Ectodermal cell (in vitro differentiated cells): ENCODE results near the gene BRSK2.
A peak's percentile ranks its signal among the peaks of the same experiment; 100 is the strongest.

Source experiments
- H3K27ac ChIP-seq: 2 replicates; pipeline ENCODE4 v1.7.0; 2013; ENCODE audit warnings: mild to moderate bottlenecking, low read depth, low read length; ENCODE audit not compliant: insufficient read depth, poor library complexity, severe bottlenecking
- H3K27me3 ChIP-seq: 2 replicates; pipeline ENCODE4 v1.7.0; 2013; ENCODE audit warnings: mild to moderate bottlenecking, low read length; ENCODE audit not compliant: insufficient read depth, control insufficient read depth, poor library complexity, severe bottlenecking
- H3K36me3 ChIP-seq: one replicate; pipeline ENCODE4 v1.7.0; 2013; ENCODE audit warnings: low read length; ENCODE audit not compliant: control insufficient read depth, insufficient read depth
- H3K4me1 ChIP-seq: one replicate; pipeline ENCODE4 v1.7.0; 2013; ENCODE audit warnings: low read length; ENCODE audit not compliant: control insufficient read depth, insufficient read depth
- H3K4me3 ChIP-seq: 2 replicates; pipeline ENCODE4 v1.7.0; 2013; ENCODE audit warnings: low read depth, low read length, control low read depth; ENCODE audit not compliant: insufficient read depth
- H3K9me3 ChIP-seq: 2 replicates; pipeline ENCODE4 v1.7.0; 2013; ENCODE audit warnings: mild to moderate bottlenecking, low read length, moderate library complexity; ENCODE audit not compliant: control insufficient read depth
- WGBS, 2 experiments: methylation state at CpG; one replicate each; pipeline ENCODE4 v1.1.7; 2013; ENCODE audit warnings: missing lambda C conversion rate in 2 of 2; 5-methylcytosine and 5-hydroxymethylcytosine counted together

BRSK2 gene

GRCh38 chr11:1443737-1444136 lies 54.0 kb downstream of the BRSK2 start:
- H3K36me3 ChIP-seq: no peaks in the 10 kb centered on the region
- no peak overlapping the region for H3K27ac ChIP-seq
- H3K27me3 ChIP-seq: no peaks in the 10 kb centered on the region
- H3K4me1 ChIP-seq: no peaks in the 10 kb centered on the region
- H3K4me3 ChIP-seq: no peak overlapping the region
- H3K9me3 ChIP-seq: no peaks in the 10 kb centered on the region
- 95% methylated on average over 9 of the region's 9 CpGs for WGBS, 2 experiments

GRCh38 chr11:1444321-1444720 lies 54.6 kb downstream of the BRSK2 start:
- Histone ChIP-seq H3K4me3 (no peak overlapping the region), H3K4me1 (no peaks in the 10 kb centered on the region), H3K27ac (no peak overlapping the region), H3K9me3 (no peaks in the 10 kb centered on the region), H3K36me3 (no peaks in the 10 kb centered on the region), H3K27me3 (no peaks in the 10 kb centered on the region)
- 93 to 94% methylated on average over 11 of the region's 11 CpGs for WGBS, 2 experiments

- Histone ChIP-seq H3K9me3 (no peaks in the 10 kb centered on the region), H3K4me3 (no peak overlapping the region), H3K36me3 (no peaks in the 10 kb centered on the region), H3K27ac (no peak overlapping the region), H3K27me3 (no peaks in the 10 kb centered on the region), H3K4me1 (peaks cover 3% of the 10 kb centered on the region)
- 95% methylated on average over 29 to 32 of the region's 32 CpGs for WGBS, 2 experiments
These were observed 55.2 kb downstream of the BRSK2 start for GRCh38 chr11:1444823-1445422.

GRCh38 chr11:1445741-1446445 lies 56.2 kb downstream of the BRSK2 start:
- Histone ChIP-seq H3K9me3 (no peaks in the 10 kb centered on the region), H3K4me3 (no peak overlapping the region), H3K36me3 (no peaks in the 10 kb centered on the region), H3K27me3 (no peaks in the 10 kb centered on the region), H3K27ac (no peak overlapping the region), H3K4me1 (peaks cover 7% of the 10 kb centered on the region)
- WGBS, 2 experiments: 93 to 96% methylated on average over 30 of the region's 30 CpGs

GRCh38 chr11:1446623-1447022 lies 56.9 kb downstream of the BRSK2 start:
- Histone ChIP-seq H3K4me1 (peaks cover 7% of the 10 kb centered on the region), H3K36me3 (no peaks in the 10 kb centered on the region), H3K4me3 (no peak overlapping the region), H3K27ac (peak overlapping the region; percentile 59), H3K27me3 (no peaks in the 10 kb centered on the region), H3K9me3 (no peaks in the 10 kb centered on the region)
- WGBS, 2 experiments: 92 to 95% methylated on average over 9 of the region's 9 CpGs

- Histone ChIP-seq H3K27me3 (no peaks in the 10 kb centered on the region), H3K4me3 (no peak overlapping the region), H3K4me1 (peaks cover 7% of the 10 kb centered on the region), H3K27ac (no peak overlapping the region), H3K9me3 (no peaks in the 10 kb centered on the region), H3K36me3 (no peaks in the 10 kb centered on the region)
- 94 to 95% methylated on average over 49 of the region's 49 CpGs for WGBS, 2 experiments
These were observed 58.4 kb downstream of the BRSK2 start for GRCh38 chr11:1447845-1448825.

GRCh38 chr11:1448882-1449281 lies 59.1 kb downstream of the BRSK2 start:
- Histone ChIP-seq H3K4me3 (no peak overlapping the region), H3K27me3 (no peaks in the 10 kb centered on the region), H3K27ac (no peak overlapping the region), H3K36me3 (no peaks in the 10 kb centered on the region), H3K4me1 (peaks cover 7% of the 10 kb centered on the region), H3K9me3 (no peaks in the 10 kb centered on the region)
- 93% methylated on average over 24 of the region's 24 CpGs for WGBS, 2 experiments

GRCh38 chr11:1449490-1450243 lies 59.9 kb downstream of the BRSK2 start:
- no peak overlapping the region for H3K27ac ChIP-seq
- H3K4me3 ChIP-seq: no peak overlapping the region
- WGBS, 2 experiments: 86 to 87% methylated on average over 31 of the region's 31 CpGs
- no peaks in the 10 kb centered on the region for H3K27me3 ChIP-seq
- no peaks in the 10 kb centered on the region for H3K36me3 ChIP-seq
- peaks cover 7% of the 10 kb centered on the region for H3K4me1 ChIP-seq
- no peaks in the 10 kb centered on the region for H3K9me3 ChIP-seq

GRCh38 chr11:1450344-1450875 lies 60.7 kb downstream of the BRSK2 start:
- Histone ChIP-seq H3K4me1 (peaks cover 7% of the 10 kb centered on the region), H3K9me3 (no peaks in the 10 kb centered on the region), H3K36me3 (no peaks in the 10 kb centered on the region), H3K27me3 (no peaks in the 10 kb centered on the region), H3K27ac (no peak overlapping the region), H3K4me3 (no peak overlapping the region)
- WGBS, 2 experiments: 90 to 94% methylated on average over 28 to 29 of the region's 29 CpGs
